HK-2 (cell line): ENCODE measurements around the gene OR8D2.

Source experiments
- DNase-seq: peaks from one replicate; pipeline ENCODE4 v3.0.0-alpha.2; 2018; ENCODE audit not compliant: unreplicated experiment

OR8D2 gene

DNA sequence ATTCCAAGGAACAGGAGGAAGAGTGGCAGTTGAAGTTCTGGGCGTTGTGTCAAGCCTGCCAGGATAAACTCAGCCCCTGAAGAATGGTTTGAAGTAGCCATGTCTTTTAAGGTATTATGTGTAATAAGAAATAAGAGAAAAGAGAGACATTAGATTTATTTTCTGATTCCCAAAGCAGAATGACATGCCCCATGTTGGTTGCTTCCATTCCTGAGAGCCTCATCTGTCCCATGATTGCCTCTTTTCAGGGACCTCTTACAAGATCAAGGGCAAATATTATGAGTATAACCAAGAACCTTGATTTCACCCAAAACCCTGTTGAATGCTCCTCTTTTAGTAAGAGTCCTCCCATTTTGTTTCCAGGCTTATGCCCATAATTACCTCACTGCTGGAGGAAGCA, at the start of gene OR8D2:
Gene OR8D2, minus strand, starts transcription at position 101 of the 400 bp plus-strand sequence. Its CDS starts 0 bp downstream, at position 101.
- no peak for DNase-seq

- no peak for DNase-seq
Measured at GRCh38 chr11:124359566-124359965, 39.6 kb upstream of the OR8D2 start.

DNA sequence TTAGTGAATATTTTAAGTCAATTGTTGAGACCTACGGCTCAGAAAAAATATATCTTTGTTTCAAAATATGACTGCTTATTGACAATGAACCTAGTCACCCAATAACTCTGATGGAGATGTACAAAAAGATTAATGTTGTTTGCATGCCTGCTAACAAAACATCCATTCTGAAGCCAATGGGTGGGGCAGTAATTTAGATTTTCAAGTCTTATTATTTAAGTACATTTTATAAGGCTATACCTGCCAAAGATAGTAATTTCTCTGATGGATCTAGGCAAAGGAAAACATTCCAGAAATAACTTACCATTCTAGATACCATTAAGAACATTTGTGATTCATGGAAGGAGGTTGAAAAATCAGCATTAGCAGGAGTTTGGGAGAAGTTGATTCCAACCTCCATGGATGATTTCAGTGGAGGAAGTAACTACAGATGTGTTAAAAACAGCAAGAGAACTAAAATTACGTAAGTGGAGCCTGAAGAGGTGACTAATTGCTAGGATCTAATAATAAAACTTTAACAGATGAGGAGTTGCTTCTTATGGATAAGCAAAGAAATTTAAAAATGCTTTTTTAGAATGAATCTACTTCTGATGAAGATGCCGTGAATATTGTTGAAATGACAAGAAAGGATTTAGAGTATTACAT, 26.4 kb upstream of the OR8D2 start:
- DNase-seq = no peak

- no peak for DNase-seq
Measured at GRCh38 chr11:124344346-124344745, 24.3 kb upstream of the OR8D2 start.

DNA sequence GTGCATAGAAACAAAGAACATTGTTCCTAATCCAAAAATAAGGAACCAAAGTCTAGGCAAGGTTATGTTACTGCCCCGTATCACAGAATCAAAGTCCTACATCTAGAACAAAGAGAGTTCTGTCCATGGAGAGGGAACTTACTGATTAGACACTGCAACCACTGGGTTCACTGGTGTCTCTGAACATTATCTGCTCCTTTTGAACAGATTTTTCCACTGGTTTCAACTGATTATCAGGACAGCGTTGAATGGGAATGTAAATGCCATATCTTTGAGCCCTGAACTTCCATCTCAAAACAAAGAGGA, 20.1 kb upstream of the OR8D2 start:
- no peak for DNase-seq

- DNase-seq = no peak
Measured at GRCh38 chr11:124339396-124340141, 19.6 kb upstream of the OR8D2 start.

DNA sequence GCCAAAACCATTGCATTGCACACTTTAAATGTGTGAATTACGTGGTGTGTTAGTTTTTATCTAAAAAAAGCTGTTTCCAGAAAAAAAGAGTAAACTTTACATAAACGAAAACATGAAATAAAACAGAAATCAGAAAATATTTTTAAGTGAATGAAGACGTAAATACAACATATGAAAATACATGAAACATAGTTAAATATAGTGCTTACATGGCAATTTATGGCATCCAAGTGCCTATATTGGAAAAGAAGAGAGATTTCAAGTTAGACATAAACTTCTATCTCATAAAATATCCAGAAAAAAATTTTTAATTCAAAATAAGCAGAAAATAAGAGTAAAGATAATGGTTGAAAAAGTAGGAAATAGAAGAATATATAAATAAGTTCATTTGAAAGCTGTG, 11.9 kb upstream of the OR8D2 start:
- no peak for DNase-seq

- DNase-seq = no peak
Measured at GRCh38 chr11:124329787-124330478, 9.9 kb upstream of the OR8D2 start.

GRCh38 chr11:124327775-124328174, 7.8 kb upstream of the OR8D2 start:
- DNase-seq = no peak

DNA sequence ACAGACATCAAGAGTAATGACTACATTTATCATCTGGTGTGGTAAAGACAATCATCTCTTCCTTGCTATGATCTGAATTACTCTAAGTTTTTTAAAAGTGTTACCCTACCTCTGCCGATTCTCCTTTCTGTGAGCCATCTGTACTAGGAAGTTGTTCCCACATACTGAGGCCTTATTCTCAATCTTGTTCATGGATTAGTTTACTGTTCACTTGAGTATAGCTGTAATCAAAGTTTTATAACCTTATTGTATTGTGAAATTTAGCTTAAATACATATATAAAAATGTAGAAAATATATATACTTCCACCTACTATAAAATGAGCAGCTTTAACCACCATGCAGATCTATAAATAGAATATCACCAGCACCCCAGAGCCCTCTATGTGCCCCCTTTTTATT, 2.4 kb upstream of the OR8D2 start:
- DNase-seq = no peak

DNA sequence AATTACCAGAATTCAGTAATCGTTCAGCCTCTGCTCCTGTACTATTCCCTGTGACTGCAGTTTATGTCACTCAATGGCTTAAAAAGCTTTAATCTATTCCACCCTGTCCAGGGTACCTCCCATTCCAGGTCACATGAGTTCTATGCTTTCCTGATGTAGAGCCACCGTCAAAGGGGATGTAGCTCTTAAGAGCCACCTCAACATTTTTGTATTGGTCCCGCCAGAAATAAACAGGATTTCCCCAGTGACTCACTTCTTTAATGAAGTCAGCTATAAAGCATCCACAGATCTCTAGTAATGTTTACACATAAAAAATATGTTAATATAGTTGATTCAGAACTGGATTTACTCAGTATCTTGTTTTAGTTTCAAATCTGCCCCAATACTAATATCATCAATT, 4.9 kb downstream of the OR8D2 start:
- DNase-seq = no peak

- DNase-seq = no peak
Measured at GRCh38 chr11:124313849-124314248, 6.1 kb downstream of the OR8D2 start, which contains the start of gene OR8D1. Gene OR8D1, minus strand, starts transcription at chr11:124313949. Its CDS starts 3,183 bp downstream, at chr11:124310766.

DNA sequence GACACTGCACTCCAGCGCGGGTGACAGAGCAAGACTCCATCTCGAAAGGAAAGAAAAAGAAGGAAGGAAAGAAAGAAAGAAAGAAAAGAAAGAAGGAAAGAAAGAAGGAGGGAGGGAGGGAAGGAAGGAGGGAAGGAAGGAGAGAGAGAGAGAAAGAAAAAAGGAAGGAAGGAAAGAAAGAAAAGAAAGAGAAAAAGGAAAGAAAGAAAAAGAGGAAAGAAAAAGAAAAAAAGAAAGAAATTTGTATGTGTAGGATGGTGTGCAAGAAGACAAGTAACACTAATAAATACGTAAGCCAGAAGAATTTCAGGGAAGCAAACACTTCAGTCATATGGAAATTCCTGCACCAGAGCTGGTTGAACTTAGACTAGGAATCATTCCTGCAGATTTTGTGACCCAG, 6.9 kb downstream of the OR8D2 start:
- no peak for DNase-seq

GRCh38 chr11:124311670-124312069, 8.3 kb downstream of the OR8D2 start:
- no peak for DNase-seq

DNA sequence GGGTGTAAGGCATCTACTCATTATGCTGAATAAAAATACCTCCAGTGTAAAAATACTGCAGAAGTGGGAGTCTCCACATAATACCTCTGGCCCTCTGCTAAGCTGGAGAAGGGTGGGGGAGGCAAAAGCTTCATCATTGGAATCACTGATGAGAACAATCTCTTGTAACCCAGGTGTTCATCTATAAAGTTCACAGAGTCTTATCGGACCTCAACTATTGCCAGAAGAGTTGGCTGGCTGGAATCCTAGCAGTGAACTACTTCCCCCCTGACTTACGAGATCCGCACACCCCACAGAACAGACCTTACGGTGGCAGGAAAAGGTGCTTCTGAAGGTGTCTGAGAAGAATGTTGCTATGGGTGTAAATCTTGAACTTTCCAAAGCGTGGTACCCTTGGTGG, 8.7 kb downstream of the OR8D2 start:
- DNase-seq = no peak

DNA sequence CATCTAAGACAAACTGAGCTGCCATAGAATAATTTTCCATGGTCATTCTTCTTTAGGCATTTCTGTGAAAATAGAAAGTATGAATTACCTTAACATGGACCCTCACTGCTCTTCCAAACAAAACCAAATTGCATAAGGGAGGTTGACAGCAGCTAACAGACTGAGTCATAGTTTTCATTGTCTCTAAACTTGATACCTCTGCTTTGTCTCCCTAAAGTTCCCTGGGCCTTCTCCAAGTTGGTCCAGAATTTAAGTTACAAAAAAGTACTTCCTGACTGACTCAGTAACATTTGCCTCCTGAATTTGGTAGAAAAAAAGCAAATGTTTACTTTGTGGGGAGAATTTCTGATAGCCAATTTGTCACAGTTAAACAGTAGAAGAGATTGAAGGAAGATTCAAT, 9.3 kb downstream of the OR8D2 start:
- no peak for DNase-seq

- no peak for DNase-seq
Measured at GRCh38 chr11:124307093-124307492, 12.9 kb downstream of the OR8D2 start.

GRCh38 chr11:124302347-124303125, 17.5 kb downstream of the OR8D2 start:
- no peak for DNase-seq

- no peak for DNase-seq
Measured at GRCh38 chr11:124301548-124301947, 18.4 kb downstream of the OR8D2 start.

DNA sequence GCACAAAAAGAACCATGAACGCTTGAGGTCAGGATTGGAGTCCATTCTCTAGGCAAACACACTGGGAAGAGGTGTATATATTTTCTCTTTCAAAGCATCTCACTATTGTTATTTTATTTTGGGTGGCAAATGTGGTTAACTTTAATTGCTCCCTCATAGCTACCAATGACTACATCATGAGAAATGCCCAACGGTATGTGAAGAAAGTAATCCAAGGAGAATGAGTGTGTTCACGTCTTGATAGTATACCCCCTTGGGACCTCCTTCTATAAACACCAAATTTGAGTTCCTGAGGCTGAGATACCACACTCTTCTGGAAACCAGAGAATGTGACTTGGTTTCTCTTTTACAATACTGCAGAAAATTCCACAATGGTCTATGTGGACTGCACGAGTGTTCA, 22.1 kb downstream of the OR8D2 start:
- no peak for DNase-seq

DNA sequence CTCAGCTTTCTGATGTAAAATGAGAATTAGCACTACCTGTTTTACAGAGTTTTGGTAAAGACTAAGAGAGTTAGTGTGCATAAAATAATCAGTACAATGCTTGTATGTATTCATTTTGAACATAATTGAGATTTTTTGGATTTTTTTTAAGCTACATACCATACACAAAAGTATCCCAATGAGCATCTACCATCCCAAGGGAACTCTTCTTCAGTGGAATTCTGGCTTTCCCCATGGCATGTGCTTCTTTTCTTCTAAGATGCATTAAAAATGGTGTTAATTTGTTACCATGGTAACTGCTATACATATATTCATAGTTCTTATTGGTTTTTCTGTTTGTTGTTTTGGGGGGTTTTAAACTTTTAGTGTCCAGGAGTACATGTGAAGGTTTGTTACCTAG, 24.0 kb downstream of the OR8D2 start:
- DNase-seq = no peak

GRCh38 chr11:124294687-124295086, 25.3 kb downstream of the OR8D2 start:
- no peak for DNase-seq
